Sigmoid colon (tissue), 4 donors: ENCODE measurements around the gene P4HA1.

Experiments used
- CTCF ChIP-seq, 4 experiments: fragments of 450-650 bp in 3 of 4; fragments of 200-600 bp in 1 of 4; IDR thresholded peaks; one replicate each; pipeline ENCODE4 v1.5.1; 2016 to 2019; ENCODE audit warnings: antibody characterized with exemption in 4 of 4, mild to moderate bottlenecking in 3 of 4, moderate library complexity in 2 of 4
- POLR2A ChIP-seq, 2 donors: fragments of 450-650 bp; IDR thresholded peaks; one replicate each; pipeline ENCODE4 v1.6.1; 2016; ENCODE audit warnings: antibody characterized with exemption in 2 of 2, mild to moderate bottlenecking in 2 of 2, moderate library complexity in 2 of 2
- POLR2AphosphoS5 ChIP-seq, 4 donors: sonication (generic); formaldehyde crosslinking; IDR thresholded peaks; one replicate each; pipeline ENCODE4 v1.6.1; 2017; ENCODE audit warnings: antibody characterized with exemption in 4 of 4

- TF ChIP-seq CTCF (IDR thresholded peaks at IDR 0.05) (no peak), POLR2AphosphoS5 (IDR thresholded peaks at IDR 0.05) (no peak), POLR2A (IDR thresholded peaks at IDR 0.05) (no peak)
Measured at GRCh38 chr10:73044378-73045285, 52.0 kb downstream of the P4HA1 start.
